Upper lobe of left lung (tissue), 6 donors: ENCODE measurements around the gene ADPRS. TPM values are rescaled to one million over a fixed set of nuclear protein-coding genes. Genes with fewer than 3 reads are reported as not detected.
A peak's percentile ranks its signal among the peaks of the same experiment; 100 is the strongest.

Experiments
- ATAC-seq, 2 donors: fragments of 200-7000 bp; cut with Tn5 transposase; one replicate each; pipeline ENCODE4 v1.9.1; 2022; ENCODE audit warnings: mild to moderate bottlenecking in 2 of 2, moderate library complexity in 2 of 2; ENCODE audit not compliant: low FRiP score in 2 of 2
- DNase-seq, 2 donors: peaks; one replicate each; pipeline ENCODE4 v3.0.0-alpha.2; 2019 to 2020
- H3K27ac ChIP-seq, 4 donors: fragments of 200-600 bp; sonication (generic); one replicate each; pipeline ENCODE4 v1.5.1; 2016 to 2019
- H3K27me3 ChIP-seq, 4 donors: fragments of 200-600 bp; sonication (generic); one replicate each; pipeline ENCODE4 v1.5.1; 2017 to 2019
- H3K36me3 ChIP-seq, 4 donors: fragments of 200-600 bp; sonication (generic); one replicate each; pipeline ENCODE4 v1.5.1; 2016 to 2019
- H3K4me1 ChIP-seq, 4 donors: fragments of 200-600 bp; sonication (generic); one replicate each; pipeline ENCODE4 v1.5.1; 2018 to 2019
- H3K4me3 ChIP-seq, 4 donors: fragments of 200-600 bp; sonication (generic); one replicate each; pipeline ENCODE4 v1.5.1; 2017 to 2019; ENCODE audit warnings: mild to moderate bottlenecking in 2 of 4, moderate library complexity in 1 of 4
- H3K9me3 ChIP-seq, 4 donors: fragments of 200-600 bp; sonication (generic); one replicate each; pipeline ENCODE4 v1.5.1; 2018 to 2019
- CTCF ChIP-seq, 6 experiments: fragments of 450-650 bp in 4 of 6; fragments of 200-600 bp in 2 of 6; sonication (generic) in 2 of 6; IDR thresholded peaks; one replicate each; pipeline ENCODE4 v1.5.1; 2016 to 2019; ENCODE audit warnings: antibody characterized with exemption in 6 of 6
- EP300 ChIP-seq, 4 donors: sonication (generic); formaldehyde crosslinking; IDR thresholded peaks; one replicate each; pipeline ENCODE4 v1.5.1; 2017; ENCODE audit warnings: antibody characterized with exemption in 4 of 4, control low read depth in 2 of 4
- POLR2A ChIP-seq, 4 donors: fragments of 450-650 bp; IDR thresholded peaks; one replicate each; pipeline ENCODE4 v1.5.1; 2016 to 2017; ENCODE audit warnings: antibody characterized with exemption in 4 of 4, mild to moderate bottlenecking in 2 of 4
- POLR2AphosphoS5 ChIP-seq, 2 donors: sonication (generic); formaldehyde crosslinking; IDR thresholded peaks; one replicate each; pipeline ENCODE4 v1.5.1; 2017; ENCODE audit warnings: antibody characterized with exemption in 2 of 2
- WGBS, 2 donors: methylation state at CpG; one replicate each; pipeline ENCODE4 v1.1.5; 2017 to 2018; 5-methylcytosine and 5-hydroxymethylcytosine counted together
- total RNA-seq, 6 donors: library from RNA; depleted of rRNA in 4 of 6; stranded (reverse); fragments of >200 nt in 4 of 6; gene quantifications; one replicate each; pipeline versions ENCODE4 v1.1.0 to v1.2.1, GENCODE V29; 2016 to 2021
- donor health status: DM: no; HTN: no; CAD: no; lungs with moderate emphysema.
- donor health status: DM: no; HTN: yes; CAD: no; lungs with severe emphysema.

The ADPRS gene
- total RNA-seq, 6 donors from 2014 or later, result 29.3 to 60.0 (median 45.8) TPM

GRCh38 chr1:36137226-36137625, 48.5 kb downstream of the ADPRS start:
- Histone ChIP-seq H3K27ac (peak overlapping the region in 3 of 4 donors; percentile 25 to 76 (median 61)), H3K36me3 (peaks cover 10 to 46% (median 33%) of the 10 kb centered on the region in 4 donors), H3K9me3 (no peaks in the 10 kb centered on the region), H3K4me3 (no peak overlapping the region), H3K4me1 (peaks cover 28 to 44% (median 34%) of the 10 kb centered on the region in 4 donors), H3K27me3 (no peaks in the 10 kb centered on the region)
- ATAC-seq (no peak), DNase-seq (no peak)
- WGBS, 2 donors, result 74 to 75% methylated on average over 5 of the region's 5 CpGs
- no peak for TF ChIP-seq POLR2A (IDR thresholded peaks at IDR 0.05)
- TF ChIP-seq EP300 (IDR thresholded peaks at IDR 0.05), result no peak
- no peak for TF ChIP-seq POLR2AphosphoS5 (IDR thresholded peaks at IDR 0.05)
- no peak for TF ChIP-seq CTCF (IDR thresholded peaks at IDR 0.05)

GRCh38 chr1:36137776-36138175, 49.1 kb downstream of the ADPRS start:
- peaks cover 10 to 46% (median 33%) of the 10 kb centered on the region in 4 donors for H3K36me3 ChIP-seq
- DNase-seq (no peak), ATAC-seq (no peak)
- no peak overlapping the region for H3K4me3 ChIP-seq
- peaks cover 31 to 50% (median 36%) of the 10 kb centered on the region in 4 donors for H3K4me1 ChIP-seq
- peak overlapping the region in 1 of 4 donors; percentile 76 for H3K27ac ChIP-seq
- TF ChIP-seq POLR2A (IDR thresholded peaks at IDR 0.05), result no peak
- TF ChIP-seq CTCF (IDR thresholded peaks at IDR 0.05), result no peak
- H3K27me3 ChIP-seq, result no peaks in the 10 kb centered on the region
- 85 to 97% methylated on average over 3 of the region's 3 CpGs for WGBS, 2 donors
- no peaks in the 10 kb centered on the region for H3K9me3 ChIP-seq

- TF ChIP-seq EP300 (IDR thresholded peaks at IDR 0.05) (no peak), POLR2A (IDR thresholded peaks at IDR 0.05) (no peak), CTCF (IDR thresholded peaks at IDR 0.05) (no peak), POLR2AphosphoS5 (IDR thresholded peaks at IDR 0.05) (no peak)
- Histone ChIP-seq H3K9me3 (no peaks in the 10 kb centered on the region), H3K27me3 (no peaks in the 10 kb centered on the region), H3K4me1 (peaks cover 31 to 58% (median 38%) of the 10 kb centered on the region in 4 donors), H3K4me3 (no peak overlapping the region), H3K27ac (no peak overlapping the region), H3K36me3 (peaks cover 10 to 46% (median 33%) of the 10 kb centered on the region in 4 donors)
- ATAC-seq (no peak), DNase-seq (no peak)
- WGBS, 2 donors, result 84 to 95% methylated on average over 5 of the region's 5 CpGs
Observed at GRCh38 chr1:36139521-36139920, 50.8 kb downstream of the ADPRS start.

- Histone ChIP-seq H3K9me3 (no peaks in the 10 kb centered on the region), H3K27ac (no peak overlapping the region), H3K4me3 (no peak overlapping the region), H3K36me3 (peaks cover 5 to 37% (median 28%) of the 10 kb centered on the region in 4 donors), H3K4me1 (peaks cover 10 to 36% (median 19%) of the 10 kb centered on the region in 4 donors), H3K27me3 (no peaks in the 10 kb centered on the region)
- TF ChIP-seq POLR2A (IDR thresholded peaks at IDR 0.05) (no peak), CTCF (IDR thresholded peaks at IDR 0.05) (no peak), EP300 (IDR thresholded peaks at IDR 0.05) (no peak), POLR2AphosphoS5 (IDR thresholded peaks at IDR 0.05) (no peak)
- ATAC-seq (no peak), DNase-seq (no peak)
- 17 to 19% methylated on average over 1 of the region's 1 CpG for WGBS, 2 donors
Observed at GRCh38 chr1:36142121-36142520, 53.4 kb downstream of the ADPRS start.

- H3K27ac ChIP-seq, result no peak overlapping the region
- H3K4me3 ChIP-seq, result no peak overlapping the region
- peaks cover 5 to 26% (median 15%) of the 10 kb centered on the region in 4 donors for H3K36me3 ChIP-seq
- peaks cover 21 to 49% (median 27%) of the 10 kb centered on the region in 4 donors for H3K4me1 ChIP-seq
- H3K9me3 ChIP-seq, result no peaks in the 10 kb centered on the region
- DNase-seq (no peak), ATAC-seq (no peak)
- TF ChIP-seq CTCF (IDR thresholded peaks at IDR 0.05) (no peak), POLR2A (IDR thresholded peaks at IDR 0.05) (no peak), POLR2AphosphoS5 (IDR thresholded peaks at IDR 0.05) (no peak), EP300 (IDR thresholded peaks at IDR 0.05) (no peak)
- no peaks in the 10 kb centered on the region for H3K27me3 ChIP-seq
- 69 to 79% methylated on average over 4 of the region's 4 CpGs for WGBS, 2 donors
Observed at GRCh38 chr1:36143424-36143823, 54.7 kb downstream of the ADPRS start.
